Gastrocnemius medialis (tissue), 4 donors: ENCODE data around the gene RAB25.

ENCODE experiments used
- POLR2A ChIP-seq, 2 donors: fragments of 450-650 bp; IDR thresholded peaks; one replicate each; pipeline ENCODE4 v1.6.1; 2017; ENCODE audit warnings: antibody characterized with exemption in 2 of 2, mild to moderate bottlenecking in 2 of 2, moderate library complexity in 2 of 2
- TF ChIP-seq, protein P1 (sequence below), 5 experiments: fragments of 450-650 bp in 3 of 5; fragments of 200-600 bp in 2 of 5; sonication (generic) in 2 of 5; IDR thresholded peaks in 4 of 5; conservative IDR thresholded peaks in 1 of 5; 1 replicate in 4 of 5; 2 replicates in 1 of 5; pipeline ENCODE4 v1.5.1; 2016 to 2019; ENCODE audit warnings: antibody characterized with exemption in 5 of 5, mild to moderate bottlenecking in 3 of 5, moderate library complexity in 3 of 5

DNA sequence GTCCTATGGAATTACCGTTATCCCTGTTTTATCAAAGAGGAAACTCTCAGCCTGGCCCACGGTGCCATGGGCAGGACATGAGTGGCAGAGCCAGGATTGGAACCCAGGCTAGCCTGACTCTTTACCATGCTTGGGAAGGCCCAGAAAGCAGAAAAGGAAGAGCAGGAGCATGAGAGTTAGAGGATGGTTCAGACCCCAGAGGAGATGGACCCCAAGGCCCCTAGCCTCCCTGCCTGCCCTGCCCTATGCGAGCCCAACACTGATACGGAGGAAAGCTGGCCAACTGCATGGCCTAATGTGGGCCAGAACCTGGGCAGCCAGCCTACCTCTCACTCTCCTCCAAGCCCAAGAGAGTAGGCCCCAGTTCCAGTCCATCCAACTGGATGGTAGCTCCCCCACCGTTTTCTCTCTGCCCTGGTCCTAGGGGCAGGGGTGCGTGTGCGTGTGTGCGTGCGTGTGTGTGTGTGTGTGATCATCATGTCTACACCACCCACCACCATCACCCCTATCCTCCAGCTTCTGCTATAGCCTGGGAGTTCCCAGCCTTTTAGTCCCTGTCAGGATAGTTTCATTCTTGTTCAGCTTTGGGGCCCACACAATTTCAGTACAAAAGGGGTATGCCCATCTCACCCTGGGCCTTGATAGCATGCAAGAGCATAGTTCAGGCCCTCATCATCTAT, 36.7 kb downstream of the RAB25 start:
- TF ChIP-seq, protein P1, sequence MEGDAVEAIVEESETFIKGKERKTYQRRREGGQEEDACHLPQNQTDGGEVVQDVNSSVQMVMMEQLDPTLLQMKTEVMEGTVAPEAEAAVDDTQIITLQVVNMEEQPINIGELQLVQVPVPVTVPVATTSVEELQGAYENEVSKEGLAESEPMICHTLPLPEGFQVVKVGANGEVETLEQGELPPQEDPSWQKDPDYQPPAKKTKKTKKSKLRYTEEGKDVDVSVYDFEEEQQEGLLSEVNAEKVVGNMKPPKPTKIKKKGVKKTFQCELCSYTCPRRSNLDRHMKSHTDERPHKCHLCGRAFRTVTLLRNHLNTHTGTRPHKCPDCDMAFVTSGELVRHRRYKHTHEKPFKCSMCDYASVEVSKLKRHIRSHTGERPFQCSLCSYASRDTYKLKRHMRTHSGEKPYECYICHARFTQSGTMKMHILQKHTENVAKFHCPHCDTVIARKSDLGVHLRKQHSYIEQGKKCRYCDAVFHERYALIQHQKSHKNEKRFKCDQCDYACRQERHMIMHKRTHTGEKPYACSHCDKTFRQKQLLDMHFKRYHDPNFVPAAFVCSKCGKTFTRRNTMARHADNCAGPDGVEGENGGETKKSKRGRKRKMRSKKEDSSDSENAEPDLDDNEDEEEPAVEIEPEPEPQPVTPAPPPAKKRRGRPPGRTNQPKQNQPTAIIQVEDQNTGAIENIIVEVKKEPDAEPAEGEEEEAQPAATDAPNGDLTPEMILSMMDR (IDR thresholded peaks at IDR 0.05 in 4 of 5, conservative IDR thresholded peaks at IDR 0.05 in 1 of 5) = no peak
- TF ChIP-seq POLR2A (IDR thresholded peaks at IDR 0.05) = no peak
